GM18870 (cell line): Measurements from ENCODE around the gene STAMBP.
A peak's percentile ranks its signal among the peaks of the same experiment; 100 is the strongest.
"Not testable (repeated sequence)": the region's sequence is repeated elsewhere in the genome, so short reads cannot be mapped to it uniquely, and the experiment has no call there.

ENCODE experiments used
- ATAC-seq: cut with Tn5 transposase; IDR thresholded peaks from one replicate; pipeline ENCODE4 v1.9.1; 2021; ENCODE audit warnings: moderate library complexity; ENCODE audit not compliant: unreplicated experiment

The STAMBP gene

DNA sequence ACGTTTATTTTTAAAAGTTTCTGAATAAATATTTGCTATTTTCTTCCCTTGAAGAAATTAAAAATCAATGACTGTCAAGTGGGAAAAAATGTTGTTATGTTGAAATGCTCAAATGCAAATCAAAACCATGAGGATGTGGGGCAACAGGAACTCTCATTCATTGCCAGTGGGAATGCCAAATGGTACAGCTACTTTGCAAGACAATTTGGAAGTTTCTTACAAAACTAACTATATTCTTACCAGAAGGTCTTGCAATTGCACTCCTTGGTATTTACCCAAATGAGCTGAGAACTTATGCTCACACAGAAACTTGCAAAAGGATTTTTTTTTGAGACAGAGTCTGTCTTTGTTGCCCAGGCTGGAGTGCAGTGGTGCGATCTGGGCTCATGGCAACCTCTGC is 56.6 kb downstream of the STAMBP start:
- ATAC-seq, result no peak

- no peak for ATAC-seq
Measured at GRCh38 chr2:73886357-73886756, 57.6 kb downstream of the STAMBP start.

DNA sequence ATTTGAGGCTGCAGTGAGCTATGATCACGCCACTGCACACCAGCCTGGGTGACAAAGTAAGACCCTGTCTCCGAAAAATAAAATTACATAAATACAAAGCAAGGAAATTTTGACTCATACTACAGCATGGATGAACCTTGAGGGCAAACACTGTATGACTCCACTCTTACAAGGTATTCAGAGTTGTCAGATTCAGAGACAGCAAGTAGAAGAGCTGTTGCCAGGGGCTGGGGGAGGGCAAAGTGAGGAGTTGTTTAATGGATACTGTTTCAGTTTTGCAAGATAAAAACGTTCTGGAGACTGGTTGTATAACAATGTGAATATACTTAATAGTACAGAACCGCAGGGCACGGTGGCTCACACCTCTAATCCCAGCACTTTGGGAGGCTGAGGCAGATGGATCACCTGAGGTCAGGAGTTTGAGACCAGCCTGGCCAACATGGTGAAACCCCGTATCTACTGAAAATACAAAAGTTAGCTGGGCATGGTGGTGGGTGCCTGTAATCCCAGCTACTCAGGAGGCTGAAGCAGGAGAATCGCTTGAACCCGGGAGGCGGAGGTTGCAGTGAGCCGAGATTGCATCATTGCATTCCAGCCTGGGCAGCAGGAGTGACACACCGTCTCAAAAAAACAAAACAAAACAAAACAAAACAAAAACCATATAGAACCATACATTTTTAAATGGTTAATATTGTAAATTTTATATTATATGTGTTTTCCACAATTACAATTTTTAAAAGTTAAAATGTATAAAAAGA is 59.0 kb downstream of the STAMBP start:
- ATAC-seq, result not testable (repeated sequence)

- ATAC-seq, result no peak
Measured at GRCh38 chr2:73888388-73888787, 59.6 kb downstream of the STAMBP start.

DNA sequence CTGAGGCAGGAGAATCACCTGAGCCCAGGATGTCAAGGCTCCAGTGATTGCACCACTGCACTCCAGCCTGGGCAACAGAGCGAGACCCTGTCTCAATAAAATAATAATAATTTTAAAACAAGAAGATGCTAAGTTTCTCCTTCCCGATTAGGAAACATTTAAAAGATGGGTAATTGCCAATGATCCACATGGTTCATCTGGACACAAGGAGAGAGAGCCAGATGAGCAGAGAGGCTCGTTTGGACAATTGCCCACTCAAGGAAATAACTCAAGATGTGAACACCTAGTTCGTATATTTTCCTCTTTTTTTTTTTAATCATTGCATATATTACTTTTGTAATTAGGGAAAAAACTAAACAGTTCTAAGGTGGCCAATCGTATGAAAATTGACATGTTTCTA is 60.4 kb downstream of the STAMBP start:
- ATAC-seq, result no peak

- no peak for ATAC-seq
Measured at GRCh38 chr2:73890301-73891092, 61.7 kb downstream of the STAMBP start.

- ATAC-seq, result no peak
Measured at GRCh38 chr2:73891276-73891901, 62.6 kb downstream of the STAMBP start.

DNA sequence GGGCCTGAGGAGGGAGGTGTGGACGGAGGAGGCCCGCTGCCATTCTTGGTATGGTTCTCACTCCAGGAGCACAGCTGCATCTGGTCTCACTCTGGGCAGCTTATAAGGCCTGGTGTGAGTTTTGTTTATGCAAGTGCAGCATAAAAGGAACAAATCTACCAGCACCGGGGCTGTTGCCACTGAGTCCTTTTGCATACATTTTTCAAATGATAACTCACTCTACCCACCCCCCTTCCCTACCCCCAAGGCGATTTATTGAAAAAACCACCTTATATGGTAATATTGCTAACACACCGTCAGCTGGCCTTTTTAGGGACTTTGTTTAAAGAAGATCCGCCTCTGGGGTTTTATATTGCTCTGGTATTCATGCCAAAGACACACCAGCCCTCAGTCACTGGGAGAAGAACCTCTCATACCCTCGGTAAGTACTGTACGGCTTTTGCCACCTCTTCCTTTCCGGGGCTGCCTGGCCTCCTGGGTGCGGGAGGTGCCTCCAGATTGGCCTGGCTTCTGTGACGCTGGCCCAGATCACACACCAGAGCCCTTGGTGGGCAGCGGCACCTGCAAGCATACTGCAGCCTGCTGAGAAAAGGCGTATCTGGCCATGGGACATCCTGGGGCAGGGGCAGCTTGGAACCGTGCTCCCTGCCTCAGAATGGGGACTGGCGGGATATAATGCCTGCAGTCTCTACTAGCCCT is 64.0 kb downstream of the STAMBP start, which contains the start of gene ACTG2:
ACTG2 (plus strand) TSS at position 378 of the 699 bp plus-strand sequence. CDS start 8,304 bp downstream, outside the sequence.
- ATAC-seq, result no peak

GRCh38 chr2:73893764-73894474 is 65.2 kb downstream of the STAMBP start:
- ATAC-seq, result no peak

DNA sequence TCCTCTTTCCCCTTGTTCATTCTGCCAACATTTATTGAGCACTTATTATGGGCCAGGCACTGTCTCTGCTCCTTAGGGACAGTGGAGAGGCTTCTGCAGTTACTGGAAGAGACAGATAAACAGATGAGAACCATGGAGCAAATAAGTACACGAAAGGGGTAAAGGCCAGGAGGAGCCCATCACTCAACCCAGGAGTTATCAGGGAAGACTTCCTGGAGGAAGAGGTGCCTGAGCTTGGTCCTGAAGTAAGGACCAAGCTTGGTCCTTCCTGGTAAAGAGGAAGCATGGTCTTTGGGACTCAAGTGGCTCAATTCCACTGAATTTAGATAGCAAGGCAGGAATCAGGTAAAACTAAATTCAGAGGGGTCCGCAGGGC is 65.7 kb downstream of the STAMBP start:
- no peak for ATAC-seq

DNA sequence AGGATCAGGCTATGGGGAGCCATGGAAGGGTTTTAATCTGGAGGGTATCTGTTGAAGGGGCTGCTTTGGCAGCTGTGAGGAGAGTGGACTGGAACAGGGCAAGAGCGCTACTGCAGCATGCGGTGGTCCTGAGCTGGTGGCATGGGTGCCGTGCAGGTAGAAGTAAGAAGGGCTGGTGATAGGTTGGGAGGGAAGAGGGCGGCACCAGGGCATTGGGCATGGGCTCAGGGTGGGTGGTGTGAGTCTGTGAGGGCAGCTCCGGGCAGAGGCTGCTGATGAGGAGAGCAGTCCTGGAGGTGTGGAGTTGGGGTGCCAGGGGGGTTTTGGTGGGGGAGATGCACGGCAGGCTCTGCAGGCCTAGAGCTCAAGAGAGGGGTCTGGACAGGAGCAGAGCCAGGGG is 66.1 kb downstream of the STAMBP start:
- no peak for ATAC-seq

DNA sequence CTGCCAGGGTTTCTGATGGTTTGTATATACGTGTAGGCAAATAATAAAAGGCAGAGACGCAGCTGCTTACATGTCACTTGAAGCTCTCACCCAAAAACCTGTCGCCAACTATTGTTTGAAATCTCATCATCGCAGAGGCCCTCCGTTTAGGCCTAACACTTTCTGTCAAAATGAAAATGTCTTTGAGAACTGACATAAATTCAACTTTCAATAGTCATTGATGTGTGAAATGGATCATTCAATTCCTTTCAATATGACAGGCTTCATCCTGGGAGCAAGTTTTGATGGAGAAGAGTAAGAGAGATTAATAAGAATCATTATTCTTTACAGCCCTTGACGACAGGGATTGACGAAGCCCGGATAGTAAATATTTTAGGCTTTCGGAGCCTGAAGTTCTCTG is 66.7 kb downstream of the STAMBP start:
- ATAC-seq, result no peak

GRCh38 chr2:73896362-73897239 is 67.8 kb downstream of the STAMBP start:
- peak; percentile 53 for ATAC-seq

DNA sequence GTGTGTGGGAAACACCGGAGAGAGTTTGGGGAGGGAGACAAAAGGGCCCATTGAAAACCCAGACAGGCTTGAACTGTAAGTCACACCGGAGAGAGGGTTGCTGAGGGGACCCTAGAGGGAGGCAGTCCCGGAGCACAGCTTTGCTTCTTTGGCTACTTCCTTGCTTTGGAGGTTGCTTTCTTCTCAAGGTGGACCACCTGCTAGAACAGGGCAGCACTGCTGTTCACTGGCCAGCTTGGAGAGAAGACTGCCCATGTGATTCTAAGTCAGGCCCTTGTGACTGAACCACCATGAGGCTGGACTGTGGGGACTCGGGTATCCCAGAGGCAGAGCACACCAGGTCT is 68.5 kb downstream of the STAMBP start:
- ATAC-seq, result no peak

DNA sequence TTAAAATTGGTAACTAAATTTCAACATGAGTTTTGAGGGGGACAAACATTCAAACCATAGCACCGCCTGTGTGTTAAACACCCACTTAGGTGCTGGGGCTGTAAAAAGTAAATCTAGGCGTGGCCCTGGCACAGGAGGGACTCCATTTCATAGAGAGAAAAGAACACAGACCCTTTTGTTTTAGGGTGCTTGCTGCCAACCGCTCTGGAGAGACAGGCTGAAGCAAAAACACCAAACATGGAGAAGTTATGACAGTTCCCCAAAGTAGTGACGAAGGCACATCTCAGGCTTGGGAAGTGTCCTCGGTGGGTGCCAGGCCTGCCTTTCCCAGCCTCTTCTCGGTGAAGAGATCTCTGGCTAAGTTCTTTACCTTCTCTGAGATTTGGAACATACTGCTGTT is 69.2 kb downstream of the STAMBP start:
- ATAC-seq, result no peak

DNA sequence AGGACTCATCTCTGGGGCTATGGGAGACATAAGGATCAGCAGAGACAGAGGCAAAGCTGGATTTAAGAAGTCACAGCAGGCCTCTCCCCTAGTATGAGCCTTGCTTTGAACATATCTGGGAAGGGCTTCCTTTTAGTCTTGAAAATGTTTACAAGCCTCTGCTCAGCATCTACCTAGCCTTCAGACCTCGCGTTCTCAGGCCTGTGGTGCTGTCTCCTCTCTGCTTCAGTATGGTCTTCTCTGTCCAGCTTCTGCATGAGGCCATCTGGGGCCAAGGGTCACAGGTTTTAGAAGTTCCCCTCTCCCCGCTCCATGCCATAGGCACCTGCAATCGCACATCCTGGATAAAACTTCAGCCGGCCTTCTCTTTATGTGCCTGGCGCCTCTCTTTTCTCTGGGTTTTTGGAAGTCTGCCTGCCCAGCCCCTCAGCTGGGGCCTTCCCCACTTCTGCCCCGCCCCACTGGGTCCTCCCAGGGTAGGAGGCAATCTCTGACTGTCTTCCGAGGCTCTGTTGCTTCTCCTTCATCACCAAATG is 71.1 kb downstream of the STAMBP start:
- no peak for ATAC-seq

DNA sequence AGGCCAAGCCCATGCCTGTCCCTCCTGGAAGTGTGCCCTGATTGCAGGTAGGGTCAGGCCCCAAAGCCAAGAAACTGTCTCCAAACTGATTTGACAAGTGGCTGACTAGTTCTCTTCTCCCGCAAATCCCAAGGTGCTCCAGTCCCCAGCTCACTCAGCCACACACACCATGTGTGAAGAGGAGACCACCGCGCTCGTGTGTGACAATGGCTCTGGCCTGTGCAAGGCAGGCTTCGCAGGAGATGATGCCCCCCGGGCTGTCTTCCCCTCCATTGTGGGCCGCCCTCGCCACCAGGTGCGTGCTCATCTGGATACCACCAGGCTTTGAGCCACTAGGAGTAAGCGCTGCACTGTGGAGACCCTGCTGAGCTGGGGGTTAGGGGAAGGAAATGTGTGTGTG is 72.4 kb downstream of the STAMBP start:
- no peak for ATAC-seq

GRCh38 chr2:73902284-73902683 is 73.5 kb downstream of the STAMBP start:
- no peak for ATAC-seq

GRCh38 chr2:73903313-73903712 is 74.6 kb downstream of the STAMBP start:
- ATAC-seq, result no peak
